ENCODE measurements around the gene KLHL17.
A peak's percentile ranks its signal among the peaks of the same experiment; 100 is the strongest.

KLHL17 gene

DNA sequence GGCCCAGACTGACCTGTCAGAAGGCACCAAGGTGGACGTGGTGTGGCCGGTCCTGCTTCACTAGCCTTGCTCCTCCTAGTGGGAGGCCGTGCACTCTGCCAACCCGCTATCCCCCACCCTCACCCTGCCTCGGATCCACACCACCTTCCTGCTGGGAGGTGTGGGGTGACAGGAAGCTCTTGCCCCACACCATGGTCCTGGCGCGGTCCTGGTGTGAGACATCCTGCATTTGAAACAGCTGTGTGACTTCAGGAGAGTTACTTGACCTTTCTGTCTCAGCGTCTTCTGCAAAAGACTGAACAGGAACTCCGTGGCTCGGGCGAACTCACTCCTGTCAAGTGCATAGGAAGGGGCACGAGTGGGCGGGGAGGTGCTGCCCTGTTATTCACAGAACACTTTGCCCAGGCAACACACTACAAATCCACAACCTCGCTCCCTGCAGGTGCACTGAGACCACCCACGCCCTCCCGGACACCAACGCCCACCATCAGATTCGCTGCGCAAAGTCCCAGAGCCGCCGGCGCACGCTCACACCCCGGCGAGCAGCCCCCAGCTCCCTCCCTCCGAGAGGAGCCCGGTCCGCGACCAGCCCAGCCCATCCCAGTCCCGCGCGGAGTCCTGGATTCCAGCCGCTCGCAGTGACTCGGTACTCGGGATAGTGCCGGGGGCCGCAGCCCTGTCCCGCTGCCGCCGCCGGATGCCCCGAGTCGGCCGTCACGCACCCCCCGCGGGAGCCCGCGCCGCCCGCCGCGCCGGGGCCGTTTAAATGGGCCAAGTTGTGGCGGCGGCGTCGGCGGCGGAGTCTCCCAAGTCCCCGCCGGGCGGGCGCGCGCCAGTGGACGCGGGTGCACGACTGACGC, 37.0 kb upstream of the KLHL17 start, which contains the start of gene SAMD11:
TSS of gene SAMD11 (plus strand) at position 793 of the 860 bp plus-strand sequence. CDS start 509 bp downstream, outside the sequence.
- peak within 1 kb of the TSS; percentile 6; the same call in 1 of the 2 replicates for H3K4me3 ChIP-seq (ENCODE audit: low read length)

DNA sequence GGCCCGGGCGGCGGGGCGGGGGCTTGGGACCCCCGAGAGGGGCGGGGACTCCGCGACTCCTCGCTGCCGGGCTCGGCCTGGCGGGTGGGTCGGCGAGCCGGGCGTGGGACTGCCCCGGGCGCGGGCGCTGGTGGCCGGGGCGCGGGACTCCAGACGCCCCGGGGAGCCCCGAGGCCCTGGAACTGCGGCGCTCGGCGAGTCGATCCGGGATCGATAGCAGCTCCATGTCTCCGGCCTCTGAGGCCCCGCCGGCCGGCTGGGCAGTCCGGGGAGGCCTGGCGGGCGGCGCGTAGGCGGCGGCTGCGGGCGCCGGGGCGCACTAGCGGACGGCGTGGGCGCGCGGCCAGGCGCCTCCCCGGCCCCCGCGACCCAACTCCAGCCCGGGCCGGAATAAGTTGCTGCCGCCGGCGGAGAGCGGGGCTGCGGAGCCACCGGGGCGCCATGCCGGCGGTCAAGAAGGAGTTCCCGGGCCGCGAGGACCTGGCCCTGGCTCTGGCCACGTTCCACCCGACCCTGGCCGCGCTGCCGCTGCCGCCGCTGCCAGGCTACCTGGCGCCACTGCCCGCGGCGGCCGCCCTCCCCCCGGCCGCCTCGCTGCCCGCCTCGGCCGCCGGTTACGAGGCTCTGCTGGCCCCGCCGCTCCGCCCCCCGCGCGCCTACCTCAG, 36.3 kb upstream of the KLHL17 start:
- Histone ChIP-seq H3K27me3 (ENCODE audit: control insufficient read depth, insufficient read depth, low read length) (peaks cover 72% of the 10 kb centered on the region), H3K9me3 (ENCODE audit: control insufficient read depth, insufficient read depth, low read length) (no peaks in the 10 kb centered on the region), H3K36me3 (ENCODE audit: control insufficient read depth, insufficient read depth, low read length) (no peaks in the 10 kb centered on the region), H3K27ac (ENCODE audit: low read length) (no peak overlapping the region), H3K4me3 (ENCODE audit: low read length) (peak overlapping the region; percentile 6; the same call in 1 of the 2 replicates), H3K4me1 (ENCODE audit: control insufficient read depth, insufficient read depth, low read length) (peaks cover 13% of the 10 kb centered on the region)
- DNase-seq (ENCODE audit: low read depth, low spot score): no peak
- no CpG with 5 or more reads among the region's 98 CpGs for WGBS (ENCODE audit: insufficient coverage, insufficient read length)

More for the DNA sequence above, 37.0 kb upstream of the KLHL17 start, which contains the start of gene SAMD11:
- Histone ChIP-seq H3K9me3 (ENCODE audit: control insufficient read depth, insufficient read depth, low read length) (no peaks in the 10 kb centered on the region), H3K27ac (ENCODE audit: low read length) (no peak within 1 kb of the TSS), H3K27me3 (ENCODE audit: control insufficient read depth, insufficient read depth, low read length) (peaks cover 66% of the 10 kb centered on the region), H3K36me3 (ENCODE audit: control insufficient read depth, insufficient read depth, low read length) (no peaks in the 10 kb centered on the region), H3K4me1 (ENCODE audit: control insufficient read depth, insufficient read depth, low read length) (peaks cover 13% of the 10 kb centered on the region)
- WGBS (ENCODE audit: insufficient coverage, insufficient read length): no CpG with 5 or more reads among the region's 72 CpGs
- DNase-seq (ENCODE audit: low read depth, low spot score): no peak

DNA sequence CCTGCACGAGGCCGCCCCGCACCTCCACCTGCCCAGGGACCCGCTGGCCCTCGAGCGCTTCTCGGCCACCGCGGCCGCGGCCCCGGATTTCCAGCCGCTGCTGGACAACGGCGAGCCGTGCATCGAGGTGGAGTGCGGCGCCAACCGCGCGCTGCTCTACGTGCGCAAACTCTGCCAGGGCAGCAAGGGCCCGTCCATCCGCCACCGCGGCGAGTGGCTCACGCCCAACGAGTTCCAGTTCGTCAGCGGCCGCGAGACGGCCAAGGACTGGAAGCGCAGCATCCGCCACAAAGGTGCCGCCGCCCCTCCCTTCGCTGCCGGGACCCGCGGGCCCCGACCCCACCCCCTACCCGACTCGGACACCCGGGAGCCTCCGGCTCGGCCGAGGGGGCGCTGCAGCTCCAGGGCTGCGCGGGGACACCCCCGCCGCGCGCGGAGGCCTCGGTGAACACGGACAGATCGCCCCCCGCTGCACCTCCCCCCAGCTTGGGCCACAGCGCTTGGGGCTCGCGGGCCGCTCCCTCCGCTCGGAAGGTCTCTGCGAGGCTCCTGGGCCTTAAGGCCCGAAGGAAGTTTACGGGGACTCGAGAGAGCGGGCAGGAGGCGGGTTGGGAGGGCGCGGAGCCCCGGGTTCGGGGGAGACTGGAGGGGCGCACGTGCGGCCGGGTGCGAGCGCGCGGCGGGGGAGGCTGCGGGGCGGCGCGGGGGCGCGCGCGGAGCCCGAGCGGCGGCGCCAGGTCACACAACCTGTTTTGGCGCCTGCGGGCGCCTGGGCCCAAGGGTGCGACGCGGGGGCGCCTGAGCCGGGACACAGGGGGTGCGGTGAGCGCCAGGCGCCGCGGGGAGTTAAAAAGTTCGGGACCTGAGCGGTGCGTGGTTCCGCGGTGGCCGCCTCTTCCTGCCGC, 35.5 kb upstream of the KLHL17 start:
- H3K4me3 ChIP-seq (ENCODE audit: low read length): peak overlapping the region; percentile 8; the same call in 1 of the 2 replicates
- H3K4me1 ChIP-seq (ENCODE audit: control insufficient read depth, insufficient read depth, low read length): peaks cover 13% of the 10 kb centered on the region
- WGBS (ENCODE audit: insufficient coverage, insufficient read length): no CpG with 5 or more reads among the region's 120 CpGs
- no peak overlapping the region for H3K27ac ChIP-seq (ENCODE audit: low read length)
- H3K9me3 ChIP-seq (ENCODE audit: control insufficient read depth, insufficient read depth, low read length): no peaks in the 10 kb centered on the region
- DNase-seq (ENCODE audit: low read depth, low spot score): no peak
- H3K36me3 ChIP-seq (ENCODE audit: control insufficient read depth, insufficient read depth, low read length): no peaks in the 10 kb centered on the region
- peaks cover 78% of the 10 kb centered on the region for H3K27me3 ChIP-seq (ENCODE audit: control insufficient read depth, insufficient read depth, low read length)

DNA sequence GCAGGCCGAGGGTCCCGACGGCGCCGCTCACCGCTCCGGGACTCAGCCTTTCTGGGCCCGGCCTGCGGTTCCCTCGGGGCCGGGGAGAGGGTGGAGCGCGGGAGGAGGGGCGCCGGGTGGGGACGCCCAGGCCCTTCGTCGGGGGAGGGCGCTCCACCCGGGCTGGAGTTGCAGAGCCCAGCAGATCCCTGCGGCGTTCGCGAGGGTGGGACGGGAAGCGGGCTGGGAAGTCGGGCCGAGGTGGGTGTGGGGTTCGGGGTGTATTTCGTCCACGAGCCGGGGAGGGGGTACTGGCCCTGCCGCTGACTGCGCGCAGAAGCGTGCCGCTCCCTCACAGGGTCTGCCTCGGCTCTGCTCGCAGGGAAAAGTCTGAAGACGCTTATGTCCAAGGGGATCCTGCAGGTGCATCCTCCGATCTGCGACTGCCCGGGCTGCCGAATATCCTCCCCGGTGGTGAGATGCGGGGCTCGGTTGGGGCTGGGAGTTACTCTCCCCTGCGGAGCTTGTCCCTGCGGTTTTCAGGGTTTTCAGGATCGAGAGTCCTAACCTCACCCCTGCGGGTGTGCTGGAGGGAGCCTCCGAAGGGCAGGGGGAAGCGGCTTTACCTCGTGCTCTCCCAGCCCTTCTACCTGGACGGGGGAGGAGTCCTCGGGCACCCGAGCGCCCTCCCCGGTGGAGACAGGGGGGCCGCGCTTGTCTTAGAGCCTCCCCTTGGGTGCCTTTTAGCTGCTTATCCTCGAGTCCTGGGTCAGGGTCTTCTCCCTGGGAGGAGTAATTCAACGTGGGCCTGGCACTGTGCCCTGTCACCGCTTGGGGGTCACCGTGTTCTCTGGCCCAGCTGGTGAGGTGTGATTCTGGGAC, 34.6 kb upstream of the KLHL17 start:
- Histone ChIP-seq H3K4me3 (ENCODE audit: low read length) (peak overlapping the region; percentile 8; the same call in 1 of the 2 replicates), H3K4me1 (ENCODE audit: control insufficient read depth, insufficient read depth, low read length) (peaks cover 9% of the 10 kb centered on the region), H3K36me3 (ENCODE audit: control insufficient read depth, insufficient read depth, low read length) (no peaks in the 10 kb centered on the region), H3K27ac (ENCODE audit: low read length) (no peak overlapping the region), H3K9me3 (ENCODE audit: control insufficient read depth, insufficient read depth, low read length) (no peaks in the 10 kb centered on the region), H3K27me3 (ENCODE audit: control insufficient read depth, insufficient read depth, low read length) (peaks cover 74% of the 10 kb centered on the region)
- no peak for DNase-seq (ENCODE audit: low read depth, low spot score)
- no CpG with 5 or more reads among the region's 65 CpGs for WGBS (ENCODE audit: insufficient coverage, insufficient read length)

DNA sequence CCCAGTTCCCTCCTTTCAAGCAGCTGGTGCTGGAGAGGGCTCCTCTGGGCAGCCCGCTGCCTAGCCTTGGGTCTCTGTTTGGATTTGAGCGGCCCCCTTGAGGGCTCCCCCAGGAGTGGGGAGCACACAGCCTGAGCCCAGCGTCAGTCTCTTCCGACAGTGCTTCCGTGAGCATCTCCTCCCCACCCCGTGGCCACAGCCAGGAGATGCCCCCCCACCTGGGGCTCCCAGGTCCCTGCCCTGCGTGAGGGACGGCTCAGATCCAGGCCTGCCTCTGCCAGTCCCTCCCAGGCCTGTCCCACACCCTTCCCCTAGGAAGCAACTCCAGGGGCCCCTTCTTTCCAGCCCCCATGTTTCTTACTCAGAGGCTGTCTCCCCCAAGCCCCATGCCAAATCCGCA, 33.1 kb upstream of the KLHL17 start:
- Histone ChIP-seq H3K27ac (ENCODE audit: low read length) (no peak overlapping the region), H3K27me3 (ENCODE audit: control insufficient read depth, insufficient read depth, low read length) (peaks cover 70% of the 10 kb centered on the region), H3K9me3 (ENCODE audit: control insufficient read depth, insufficient read depth, low read length) (no peaks in the 10 kb centered on the region), H3K36me3 (ENCODE audit: control insufficient read depth, insufficient read depth, low read length) (no peaks in the 10 kb centered on the region), H3K4me1 (ENCODE audit: control insufficient read depth, insufficient read depth, low read length) (peaks cover 6% of the 10 kb centered on the region), H3K4me3 (ENCODE audit: low read length) (no peak overlapping the region)
- WGBS (ENCODE audit: insufficient coverage, insufficient read length): no CpG with 5 or more reads among the region's 9 CpGs
- DNase-seq (ENCODE audit: low read depth, low spot score): no peak

DNA sequence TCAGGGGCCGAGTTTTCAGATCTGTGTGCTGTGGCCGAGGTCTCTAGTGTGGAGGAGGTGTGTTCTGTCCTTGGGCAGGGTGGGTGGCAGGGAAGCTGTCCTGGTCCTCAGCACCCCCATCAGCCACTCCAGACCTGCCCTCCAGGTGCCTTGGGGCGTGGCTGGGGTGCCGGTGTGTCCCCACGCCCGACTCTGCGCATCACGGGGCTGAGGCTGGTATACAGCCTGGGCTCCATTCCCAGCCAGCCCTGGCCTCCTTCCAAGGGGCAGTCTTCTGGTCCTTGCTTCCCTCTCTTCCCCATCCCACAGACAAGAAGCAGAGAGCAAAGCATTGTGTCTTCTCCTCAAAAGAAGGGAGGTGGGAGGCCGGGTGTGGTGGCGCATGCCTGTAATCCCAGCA, 32.6 kb upstream of the KLHL17 start:
- Histone ChIP-seq H3K9me3 (ENCODE audit: control insufficient read depth, insufficient read depth, low read length) (no peaks in the 10 kb centered on the region), H3K4me1 (ENCODE audit: control insufficient read depth, insufficient read depth, low read length) (peaks cover 6% of the 10 kb centered on the region), H3K4me3 (ENCODE audit: low read length) (no peak overlapping the region), H3K27me3 (ENCODE audit: control insufficient read depth, insufficient read depth, low read length) (peaks cover 67% of the 10 kb centered on the region), H3K36me3 (ENCODE audit: control insufficient read depth, insufficient read depth, low read length) (no peaks in the 10 kb centered on the region), H3K27ac (ENCODE audit: low read length) (no peak overlapping the region)
- WGBS (ENCODE audit: insufficient coverage, insufficient read length): no CpG with 5 or more reads among the region's 10 CpGs
- no peak for DNase-seq (ENCODE audit: low read depth, low spot score)

DNA sequence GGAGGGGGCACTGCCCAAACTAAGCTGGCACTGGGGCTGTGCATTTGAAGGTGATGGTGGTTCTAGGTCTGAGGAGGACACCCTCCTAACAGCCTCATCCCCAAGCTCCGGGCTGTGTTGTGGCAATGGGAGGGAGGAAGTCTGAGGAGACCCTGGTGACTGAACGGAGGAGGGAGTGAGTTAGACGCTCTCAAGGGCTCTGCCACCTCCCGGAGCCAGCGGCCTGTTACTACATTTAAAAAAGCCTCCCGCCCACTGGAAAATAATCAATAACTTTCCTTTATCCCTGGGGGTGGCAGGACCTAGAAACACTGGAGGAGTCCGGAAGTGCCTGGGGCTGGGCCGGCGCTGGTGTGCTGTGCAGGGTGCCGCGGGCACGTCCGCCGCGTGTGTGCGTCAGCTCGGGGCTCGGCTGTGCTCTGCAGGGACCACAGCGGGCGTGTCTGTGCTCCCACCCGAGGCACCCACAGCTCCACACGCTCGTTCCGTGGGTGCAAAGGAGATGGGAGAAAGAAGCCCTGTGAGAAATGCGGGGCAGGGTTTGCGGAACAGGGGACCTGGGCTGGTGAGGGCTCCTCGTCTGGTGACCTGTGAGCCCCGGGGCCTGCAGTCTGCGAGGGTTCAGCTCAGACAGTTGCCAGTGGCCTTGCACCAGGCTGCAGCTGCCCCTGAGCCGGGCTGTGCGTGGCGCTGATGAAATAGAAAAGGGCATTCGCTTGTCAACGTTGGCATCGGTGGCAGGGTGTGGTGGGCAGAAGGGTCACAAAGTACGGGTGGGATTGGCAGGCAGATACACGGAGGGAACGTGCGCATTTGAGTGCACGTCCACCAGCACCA, 31.3 kb upstream of the KLHL17 start:
- Histone ChIP-seq H3K9me3 (ENCODE audit: control insufficient read depth, insufficient read depth, low read length) (no peaks in the 10 kb centered on the region), H3K4me1 (ENCODE audit: control insufficient read depth, insufficient read depth, low read length) (no peaks in the 10 kb centered on the region; the same call in 1 of the 2 replicates), H3K27ac (ENCODE audit: low read length) (no peak overlapping the region), H3K27me3 (ENCODE audit: control insufficient read depth, insufficient read depth, low read length) (peaks cover 68% of the 10 kb centered on the region), H3K36me3 (ENCODE audit: control insufficient read depth, insufficient read depth, low read length) (no peaks in the 10 kb centered on the region), H3K4me3 (ENCODE audit: low read length) (no peak overlapping the region)
- no CpG with 5 or more reads among the region's 40 CpGs for WGBS (ENCODE audit: insufficient coverage, insufficient read length)
- DNase-seq (ENCODE audit: low read depth, low spot score): no peak

DNA sequence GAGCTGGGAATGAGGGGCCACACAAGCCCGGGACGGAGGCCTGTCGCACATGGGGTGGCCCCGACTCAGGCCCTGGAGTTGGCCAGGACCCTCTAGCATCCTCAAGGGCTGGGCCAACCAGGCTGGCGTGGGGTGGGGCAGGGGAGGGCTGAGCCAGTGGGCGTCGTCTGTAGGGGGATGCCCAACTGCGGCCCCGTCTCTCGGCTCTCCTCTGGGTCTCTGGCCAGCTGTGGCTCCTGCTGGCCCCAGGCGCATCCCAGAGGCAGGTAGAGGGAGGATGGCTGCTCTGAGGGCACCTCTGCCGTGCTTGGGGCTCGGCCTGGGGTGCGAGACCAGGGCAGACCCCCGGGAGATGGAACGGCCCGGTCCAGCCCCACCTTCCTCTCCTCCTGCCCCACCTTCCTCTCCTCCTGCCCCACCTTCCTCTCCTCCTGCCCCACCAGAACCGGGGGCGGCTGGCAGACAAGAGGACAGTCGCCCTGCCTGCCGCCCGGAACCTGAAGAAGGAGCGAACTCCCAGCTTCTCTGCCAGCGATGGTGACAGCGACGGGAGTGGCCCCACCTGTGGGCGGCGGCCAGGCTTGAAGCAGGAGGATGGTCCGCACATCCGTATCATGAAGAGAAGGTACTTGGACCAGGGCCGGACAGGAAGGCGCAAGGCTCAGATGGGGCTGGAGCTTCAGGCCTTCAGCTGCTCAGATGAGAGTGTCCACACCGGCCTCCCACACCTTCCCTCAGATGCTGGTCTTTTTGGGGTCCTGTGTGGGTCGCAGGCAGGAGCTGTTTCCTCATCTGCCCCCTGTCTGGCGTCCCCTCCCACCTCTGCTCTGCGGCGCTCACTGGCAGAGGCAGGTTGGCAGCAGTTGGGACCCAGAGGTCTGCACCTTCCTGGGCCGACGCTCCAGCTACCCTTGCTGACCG, 30.4 kb upstream of the KLHL17 start:
- no peak overlapping the region for H3K27ac ChIP-seq (ENCODE audit: low read length)
- no peaks in the 10 kb centered on the region for H3K9me3 ChIP-seq (ENCODE audit: control insufficient read depth, insufficient read depth, low read length)
- peaks cover 65% of the 10 kb centered on the region for H3K27me3 ChIP-seq (ENCODE audit: control insufficient read depth, insufficient read depth, low read length)
- H3K36me3 ChIP-seq (ENCODE audit: control insufficient read depth, insufficient read depth, low read length): no peaks in the 10 kb centered on the region
- no CpG with 5 or more reads among the region's 40 CpGs for WGBS (ENCODE audit: insufficient coverage, insufficient read length)
- peaks cover 1% of the 10 kb centered on the region; the same call in 1 of the 2 replicates for H3K4me1 ChIP-seq (ENCODE audit: control insufficient read depth, insufficient read depth, low read length)
- DNase-seq (ENCODE audit: low read depth, low spot score): no peak
- H3K4me3 ChIP-seq (ENCODE audit: low read length): no peak overlapping the region

All from iPS DF 6.9 (cell line).